ENCODE measurements around the gene NOTO.

DNA sequence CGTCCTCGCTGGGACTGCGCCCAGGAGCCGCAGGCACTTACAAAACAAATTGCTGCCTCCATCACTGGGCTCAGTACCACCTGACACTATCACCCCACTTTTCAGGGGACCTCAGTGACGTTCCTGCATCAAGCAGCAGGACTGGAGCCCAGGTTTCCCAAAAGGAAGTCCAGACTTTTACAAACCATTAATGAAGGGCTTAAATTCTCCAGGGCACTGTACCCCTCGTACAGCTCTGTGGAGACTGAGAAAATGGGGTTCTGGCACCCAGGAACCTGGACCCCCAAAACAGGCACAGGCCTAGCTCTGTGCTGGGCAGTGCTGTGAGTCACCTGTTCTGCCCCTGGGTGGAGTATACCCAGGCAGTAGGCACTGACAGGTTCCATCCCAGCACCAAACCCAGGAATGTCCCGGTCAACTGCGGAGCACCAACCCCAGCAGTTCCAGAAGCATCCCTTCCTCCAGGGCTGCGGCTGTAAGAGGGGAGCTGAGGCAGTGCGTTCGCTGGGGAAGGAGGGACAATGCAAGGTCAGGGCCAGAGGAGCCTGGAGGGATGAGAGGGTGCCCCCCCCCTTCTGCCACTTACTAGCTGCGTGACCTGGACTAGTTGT, 24.6 kb upstream of the NOTO start:
- TF ChIP-seq, protein P1, sequence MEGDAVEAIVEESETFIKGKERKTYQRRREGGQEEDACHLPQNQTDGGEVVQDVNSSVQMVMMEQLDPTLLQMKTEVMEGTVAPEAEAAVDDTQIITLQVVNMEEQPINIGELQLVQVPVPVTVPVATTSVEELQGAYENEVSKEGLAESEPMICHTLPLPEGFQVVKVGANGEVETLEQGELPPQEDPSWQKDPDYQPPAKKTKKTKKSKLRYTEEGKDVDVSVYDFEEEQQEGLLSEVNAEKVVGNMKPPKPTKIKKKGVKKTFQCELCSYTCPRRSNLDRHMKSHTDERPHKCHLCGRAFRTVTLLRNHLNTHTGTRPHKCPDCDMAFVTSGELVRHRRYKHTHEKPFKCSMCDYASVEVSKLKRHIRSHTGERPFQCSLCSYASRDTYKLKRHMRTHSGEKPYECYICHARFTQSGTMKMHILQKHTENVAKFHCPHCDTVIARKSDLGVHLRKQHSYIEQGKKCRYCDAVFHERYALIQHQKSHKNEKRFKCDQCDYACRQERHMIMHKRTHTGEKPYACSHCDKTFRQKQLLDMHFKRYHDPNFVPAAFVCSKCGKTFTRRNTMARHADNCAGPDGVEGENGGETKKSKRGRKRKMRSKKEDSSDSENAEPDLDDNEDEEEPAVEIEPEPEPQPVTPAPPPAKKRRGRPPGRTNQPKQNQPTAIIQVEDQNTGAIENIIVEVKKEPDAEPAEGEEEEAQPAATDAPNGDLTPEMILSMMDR (IDR thresholded peaks at IDR 0.05) = no peak
- TF ChIP-seq POLR2A (IDR thresholded peaks at IDR 0.05) = no peak
